HG03135 (cell line): Measurements from ENCODE around the gene TMEM132A.
A peak's percentile ranks its signal among the peaks of the same experiment; 100 is the strongest.

Experiments
- ATAC-seq: cut with Tn5 transposase; IDR thresholded peaks from one replicate; pipeline ENCODE4 v1.9.1; 2021; ENCODE audit warnings: mild to moderate bottlenecking, moderate library complexity; ENCODE audit not compliant: unreplicated experiment

Gene TMEM132A

GRCh38 chr11:60935676-60936442, 11.6 kb downstream of the TMEM132A start:
- ATAC-seq, result no peak

GRCh38 chr11:60936467-60937143, 12.3 kb downstream of the TMEM132A start:
- ATAC-seq, result no peak

- ATAC-seq, result no peak
Observed at GRCh38 chr11:60937144-60937527, 12.9 kb downstream of the TMEM132A start.

- no peak for ATAC-seq
Observed at GRCh38 chr11:60937811-60938210, 13.6 kb downstream of the TMEM132A start.

GRCh38 chr11:60938500-60938899, 14.2 kb downstream of the TMEM132A start:
- ATAC-seq, result no peak

GRCh38 chr11:60939301-60939700, 15.0 kb downstream of the TMEM132A start:
- no peak for ATAC-seq

GRCh38 chr11:60939855-60940254, 15.6 kb downstream of the TMEM132A start:
- no peak for ATAC-seq

GRCh38 chr11:60941371-60942119, 17.3 kb downstream of the TMEM132A start:
- ATAC-seq, result no peak

- ATAC-seq, result no peak
Observed at GRCh38 chr11:60942219-60942618, 18.0 kb downstream of the TMEM132A start.

GRCh38 chr11:60942970-60943565, 18.8 kb downstream of the TMEM132A start:
- no peak for ATAC-seq

- no peak for ATAC-seq
Observed at GRCh38 chr11:60944490-60945294, 20.4 kb downstream of the TMEM132A start.

- no peak for ATAC-seq
Observed at GRCh38 chr11:60945295-60945667, 21.0 kb downstream of the TMEM132A start.

- no peak for ATAC-seq
Observed at GRCh38 chr11:60946601-60947264, 22.5 kb downstream of the TMEM132A start.

- ATAC-seq, result no peak
Observed at GRCh38 chr11:60947700-60948099, 23.4 kb downstream of the TMEM132A start.

- no peak for ATAC-seq
Observed at GRCh38 chr11:60948250-60948649, 24.0 kb downstream of the TMEM132A start.

GRCh38 chr11:60950024-60950423, 25.8 kb downstream of the TMEM132A start:
- no peak for ATAC-seq

GRCh38 chr11:60950933-60951605, 26.8 kb downstream of the TMEM132A start:
- no peak for ATAC-seq

GRCh38 chr11:60951606-60951903, 27.3 kb downstream of the TMEM132A start:
- ATAC-seq, result no peak

GRCh38 chr11:60951904-60952741, 27.9 kb downstream of the TMEM132A start, which contains the start of gene SLC15A3:
SLC15A3 (minus strand) TSS chr11:60952176; CDS start chr11:60951551, 625 bp downstream.
- ATAC-seq, result peak; percentile 76
